GM23248 (cell line): Measurements from ENCODE around the gene RRAGC. TPM values are rescaled to one million over a fixed set of nuclear protein-coding genes. Genes with fewer than 3 reads are reported as not detected.

Experiments used
- DNase-seq: peaks from one replicate; pipeline ENCODE4 v3.0.0-alpha.2; 2015
- H2AFZ ChIP-seq: fragments of 200-600 bp; sonication (generic); 2 replicates; pipeline ENCODE4 v1.6.1; 2016; ENCODE audit warnings: antibody characterized with exemption
- H3F3A ChIP-seq: fragments of 200-600 bp; sonication (generic); 2 replicates; pipeline ENCODE4 v1.6.1; 2016; ENCODE audit warnings: mild to moderate bottlenecking, antibody characterized with exemption, mixed run types; ENCODE audit not compliant: insufficient read depth
- H3K27ac ChIP-seq: fragments of 200-600 bp; sonication (generic); 2 replicates; pipeline ENCODE4 v1.5.1; 2016; ENCODE audit warnings: mild to moderate bottlenecking
- H3K27me3 ChIP-seq: fragments of 200-600 bp; sonication (generic); replicated peaks from 2 replicates; pipeline ENCODE4 v1.6.1; 2016; ENCODE audit warnings: mild to moderate bottlenecking; ENCODE audit not compliant: insufficient read depth
- H3K36me3 ChIP-seq: fragments of 200-600 bp; sonication (generic); 2 replicates; pipeline ENCODE4 v1.6.1; 2016; ENCODE audit warnings: low read depth, mild to moderate bottlenecking
- H3K4me1 ChIP-seq: fragments of 200-600 bp; sonication (generic); 2 replicates; pipeline ENCODE4 v1.6.1; 2016; ENCODE audit warnings: mild to moderate bottlenecking; ENCODE audit not compliant: insufficient read depth
- H3K4me2 ChIP-seq: fragments of 200-600 bp; sonication (generic); one replicate; pipeline ENCODE4 v1.6.1; 2016; ENCODE audit warnings: mild to moderate bottlenecking; ENCODE audit not compliant: unreplicated experiment
- H3K4me3 ChIP-seq: fragments of 200-600 bp; sonication (generic); 2 replicates; pipeline ENCODE4 v1.5.1; 2016; ENCODE audit warnings: mild to moderate bottlenecking
- H3K79me2 ChIP-seq: fragments of 200-600 bp; sonication (generic); 2 replicates; pipeline ENCODE4 v1.6.1; 2016; ENCODE audit warnings: mild to moderate bottlenecking; ENCODE audit not compliant: insufficient read depth
- H3K9ac ChIP-seq: fragments of 200-600 bp; sonication (generic); 2 replicates; pipeline ENCODE4 v1.6.1; 2016; ENCODE audit warnings: mild to moderate bottlenecking
- H3K9me2 ChIP-seq: fragments of 200-600 bp; sonication (generic); 2 replicates; pipeline ENCODE4 v1.6.1; 2016; ENCODE audit warnings: mixed run types, mild to moderate bottlenecking, moderate library complexity; ENCODE audit not compliant: insufficient read depth
- H3K9me3 ChIP-seq: fragments of 200-600 bp; sonication (generic); one replicate; pipeline ENCODE4 v1.6.1; 2017; ENCODE audit warnings: low read depth
- H4K20me1 ChIP-seq: fragments of 200-600 bp; sonication (generic); 2 replicates; pipeline ENCODE4 v1.6.0; 2016; ENCODE audit not compliant: insufficient read depth
- EZH2 ChIP-seq: fragments of 200-600 bp; sonication (generic); IDR thresholded peaks from 2 replicates; pipeline ENCODE4 v1.6.1; 2018; ENCODE audit warnings: antibody characterized with exemption, mild to moderate bottlenecking; ENCODE audit not compliant: insufficient read depth, poor library complexity, severe bottlenecking
- EZH2phosphoT487 ChIP-seq: fragments of 200-600 bp; sonication (generic); IDR thresholded peaks from 2 replicates; pipeline ENCODE4 v1.6.1; 2018; ENCODE audit warnings: antibody characterized with exemption, moderate library complexity, mild to moderate bottlenecking, low read depth; ENCODE audit not compliant: insufficient read depth
- WGBS, 2 experiments: methylation state at CpG; one replicate each; pipeline ENCODE4 v1.1.6; 2015 to 2017; ENCODE audit warnings: low lambda C conversion rate in 2 of 2, low coverage in 1 of 2; ENCODE audit errors: missing lambda C conversion rate in 2 of 2; 5-methylcytosine and 5-hydroxymethylcytosine counted together
- in situ Hi-C: fragments of 300-500 bp; cut with MboI; formaldehyde crosslinking; loops from 2 replicates; pipeline ENCODE4 v1.15.0; 2020
- polyA plus RNA-seq: library from polyadenylated mRNA; unstranded; fragments of >200 nt; fragmentation: Nextera tagmentation; extraction: Ambion mirVana; gene quantifications from 2 replicates; pipeline ENCODE4 v1.2.1, GENCODE V29; 2016
- total RNA-seq: library from RNA; depleted of rRNA; stranded (reverse); fragments of >200 nt; shearing (Covaris generic); gene quantifications from 2 replicates; pipeline ENCODE4 v1.2.3, GENCODE V29; 2014

Gene RRAGC
- total and polyA plus RNA-seq, 2 experiments from 2014 or later = 17.9 to 19.1 TPM

- Histone ChIP-seq H3K4me2 (no peak overlapping the region), H3K4me1 (no peaks in the 10 kb centered on the region), H3K9me3 (no peaks in the 10 kb centered on the region), H4K20me1 (no peaks in the 10 kb centered on the region), H3K27ac (no peak overlapping the region), H3K4me3 (no peak overlapping the region), H3K9ac (no peak overlapping the region), H3K79me2 (no peaks in the 10 kb centered on the region), H3K27me3 (no peaks in the 10 kb centered on the region), H2AFZ (no peak overlapping the region), H3F3A (no peaks in the 10 kb centered on the region), H3K9me2 (no peaks in the 10 kb centered on the region), H3K36me3 (no peaks in the 10 kb centered on the region)
- TF ChIP-seq EZH2phosphoT487 (no peak), EZH2 (no peak)
- in situ Hi-C loops = no loop called here
- DNase-seq = peak; percentile 44
These were observed 39.2 kb upstream of the RRAGC start for GRCh38 chr1:38898653-38899230.

- no peaks in the 10 kb centered on the region for H3K27me3 ChIP-seq
- in situ Hi-C loops = no loop called here
- H3K4me3 ChIP-seq = no peak overlapping the region
- no peak overlapping the region for H2AFZ ChIP-seq
- no peaks in the 10 kb centered on the region for H3K79me2 ChIP-seq
- no peaks in the 10 kb centered on the region for H3K9me3 ChIP-seq
- no peak for DNase-seq
- no peaks in the 10 kb centered on the region for H3F3A ChIP-seq
- no peaks in the 10 kb centered on the region for H4K20me1 ChIP-seq
- no peak overlapping the region for H3K9ac ChIP-seq
- 95 to 100% methylated on average over 2 of the region's 2 CpGs for WGBS, 2 experiments
- H3K4me1 ChIP-seq = peaks cover 6% of the 10 kb centered on the region; the same call in 1 of the 2 replicates
- no peak overlapping the region for H3K4me2 ChIP-seq
- H3K27ac ChIP-seq = no peak overlapping the region
- no peaks in the 10 kb centered on the region for H3K36me3 ChIP-seq
- TF ChIP-seq EZH2phosphoT487 (no peak), EZH2 (no peak)
- H3K9me2 ChIP-seq = no peaks in the 10 kb centered on the region
These were observed 36.6 kb upstream of the RRAGC start for GRCh38 chr1:38896169-38896568.

GRCh38 chr1:38892976-38893375 is 33.4 kb upstream of the RRAGC start:
- no peak for DNase-seq
- H3K9me3 ChIP-seq = no peaks in the 10 kb centered on the region
- no peaks in the 10 kb centered on the region for H3K9me2 ChIP-seq
- peaks cover 6% of the 10 kb centered on the region; the same call in 1 of the 2 replicates for H3K4me1 ChIP-seq
- H3K36me3 ChIP-seq = no peaks in the 10 kb centered on the region
- TF ChIP-seq EZH2phosphoT487 (no peak), EZH2 (no peak)
- 46% methylated on average over 1 of the region's 1 CpG for WGBS, 2 experiments
- H3F3A ChIP-seq = no peaks in the 10 kb centered on the region
- no peak overlapping the region for H3K4me3 ChIP-seq
- H4K20me1 ChIP-seq = no peaks in the 10 kb centered on the region
- H3K27me3 ChIP-seq = no peaks in the 10 kb centered on the region
- in situ Hi-C loops = no loop called here
- H3K27ac ChIP-seq = no peak overlapping the region
- no peaks in the 10 kb centered on the region for H3K79me2 ChIP-seq
- no peak overlapping the region for H3K9ac ChIP-seq
- no peak overlapping the region for H2AFZ ChIP-seq
- H3K4me2 ChIP-seq = no peak overlapping the region

- Histone ChIP-seq H3K9me2 (no peaks in the 10 kb centered on the region), H2AFZ (no peak overlapping the region), H3K9ac (no peak overlapping the region), H3K27ac (no peak overlapping the region), H3K9me3 (no peaks in the 10 kb centered on the region), H4K20me1 (no peaks in the 10 kb centered on the region), H3K4me1 (peaks cover 6% of the 10 kb centered on the region; the same call in 1 of the 2 replicates), H3K4me3 (no peak overlapping the region), H3K36me3 (no peaks in the 10 kb centered on the region), H3K79me2 (no peaks in the 10 kb centered on the region), H3K27me3 (no peaks in the 10 kb centered on the region), H3K4me2 (no peak overlapping the region), H3F3A (no peaks in the 10 kb centered on the region)
- WGBS, 2 experiments = 87 to 89% methylated on average over 1 of the region's 1 CpG
- DNase-seq = peak; percentile 17
- TF ChIP-seq EZH2phosphoT487 (no peak), EZH2 (no peak)
- in situ Hi-C loops = no loop called here
These were observed 32.2 kb upstream of the RRAGC start for GRCh38 chr1:38891753-38892152.

- Histone ChIP-seq H3K9me3 (no peaks in the 10 kb centered on the region), H3K4me2 (no peak overlapping the region), H3K9ac (no peak overlapping the region), H3K27ac (no peak overlapping the region), H3K36me3 (no peaks in the 10 kb centered on the region), H3F3A (no peaks in the 10 kb centered on the region), H3K27me3 (no peaks in the 10 kb centered on the region), H4K20me1 (no peaks in the 10 kb centered on the region), H3K79me2 (no peaks in the 10 kb centered on the region), H2AFZ (no peak overlapping the region), H3K4me1 (peaks cover 6% of the 10 kb centered on the region; the same call in 1 of the 2 replicates), H3K4me3 (no peak overlapping the region), H3K9me2 (no peaks in the 10 kb centered on the region)
- WGBS, 2 experiments = 54 to 62% methylated on average over 5 of the region's 5 CpGs
- in situ Hi-C loops = no loop called here
- DNase-seq = no peak
- TF ChIP-seq EZH2 = no peak
- TF ChIP-seq EZH2phosphoT487 = no peak
These were observed 30.0 kb upstream of the RRAGC start for GRCh38 chr1:38889589-38889988.
